NT2/D1 (cell line): ENCODE measurements around the gene RHBDL3.

Experiments used
- YY1 ChIP-seq: IDR thresholded peaks from 2 replicates; pipeline ENCODE4 v1.6.1; 2011; ENCODE audit not compliant: insufficient read length, insufficient read depth
- ZNF274 ChIP-seq: IDR thresholded peaks from 2 replicates; pipeline ENCODE4 v1.6.1; 2011; ENCODE audit warnings: mild to moderate bottlenecking, low read depth, low read length

DNA sequence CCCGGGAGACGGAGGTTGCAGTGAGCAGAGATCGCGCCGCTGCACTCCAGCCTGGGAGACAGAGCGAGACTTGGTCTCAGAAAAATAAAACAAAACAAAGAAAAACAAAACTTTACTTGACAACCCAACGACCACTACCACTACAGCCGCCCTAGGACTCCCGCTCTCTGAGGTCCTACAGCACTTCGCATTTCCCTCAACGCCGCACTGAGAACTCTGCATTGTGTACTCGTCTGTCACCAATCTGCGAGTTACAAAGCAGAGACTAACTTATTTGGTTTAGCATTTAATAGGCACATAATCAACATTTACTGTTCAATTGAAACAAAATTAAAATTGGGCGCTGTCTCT is 83.8 kb downstream of the RHBDL3 start:
- TF ChIP-seq ZNF274 (no peak), YY1 (no peak)
